Superior temporal gyrus (tissue), 1 donor: ENCODE measurements around the gene ELOA.
A peak's percentile ranks its signal among the peaks of the same experiment; 100 is the strongest.
"Not testable (repeated sequence)": the region's sequence is repeated elsewhere in the genome, so short reads cannot be mapped to it uniquely, and the experiment has no call there.

Experiments used
- DNase-seq: peaks from one replicate; pipeline ENCODE4 v3.0.0-alpha.2; 2016; ENCODE audit errors: extremely low spot score

Gene ELOA

GRCh38 chr1:23743287-23744152 lies at the start of gene ELOA:
TSS of gene ELOA (plus strand) at chr1:23743471. CDS start at chr1:23743504, 33 bp downstream.
- peak; percentile 69 for DNase-seq

GRCh38 chr1:23693599-23693998 lies 49.7 kb upstream of the ELOA start:
- DNase-seq = no peak

- no peak for DNase-seq
Measured at GRCh38 chr1:23694371-23694770, 48.9 kb upstream of the ELOA start.

GRCh38 chr1:23695667-23696066 lies 47.6 kb upstream of the ELOA start:
- DNase-seq = no peak

GRCh38 chr1:23696335-23696989 lies 46.8 kb upstream of the ELOA start:
- DNase-seq = no peak

GRCh38 chr1:23698466-23698865 lies 44.8 kb upstream of the ELOA start:
- no peak for DNase-seq

GRCh38 chr1:23699280-23700179 lies 43.7 kb upstream of the ELOA start:
- DNase-seq = no peak

- no peak for DNase-seq
Measured at GRCh38 chr1:23701310-23701709, 42.0 kb upstream of the ELOA start.

- DNase-seq = no peak
Measured at GRCh38 chr1:23701996-23702395, 41.3 kb upstream of the ELOA start.

GRCh38 chr1:23704834-23705495 lies 38.3 kb upstream of the ELOA start:
- no peak for DNase-seq

GRCh38 chr1:23709229-23709628 lies 34.0 kb upstream of the ELOA start:
- no peak for DNase-seq

GRCh38 chr1:23718482-23718881 lies 24.8 kb upstream of the ELOA start:
- no peak for DNase-seq

- DNase-seq = no peak
Measured at GRCh38 chr1:23719162-23719820, 24.0 kb upstream of the ELOA start.

GRCh38 chr1:23720256-23720995 lies 22.8 kb upstream of the ELOA start:
- DNase-seq = no peak

- DNase-seq = no peak
Measured at GRCh38 chr1:23722652-23723051, 20.6 kb upstream of the ELOA start.

GRCh38 chr1:23726686-23727085 lies 16.6 kb upstream of the ELOA start:
- no peak for DNase-seq

GRCh38 chr1:23727362-23727811 lies 15.9 kb upstream of the ELOA start:
- DNase-seq = no peak

- DNase-seq = no peak
Measured at GRCh38 chr1:23732363-23733224, 10.7 kb upstream of the ELOA start.

GRCh38 chr1:23733281-23733680 lies 10.0 kb upstream of the ELOA start:
- not testable (repeated sequence) for DNase-seq
